H1 (cell line): ENCODE results near the gene CCDC117. TPM values are rescaled to one million over a fixed set of nuclear protein-coding genes. Genes with fewer than 3 reads are reported as not detected.

Experiments
- CTCF ChIA-PET: fragments of 300-600 bp; sonication (Branson Sonifier 250); formaldehyde crosslinking; loops from one replicate; lab custom pipeline; 2021; ENCODE audit not compliant: partially characterized antibody; lab: Charles Lee
- POLR2A ChIA-PET: fragments of 300-600 bp; sonication (Branson Sonifier 250); formaldehyde crosslinking; loops from one replicate; lab custom pipeline; 2021; ENCODE audit warnings: inconsistent platforms; ENCODE audit not compliant: partially characterized antibody; lab: Charles Lee
- DNase-seq, 2 experiments: peaks; one replicate each; pipeline versions ENCODE4 v3.0.0 to v3.0.0-alpha.2; 2010 to 2022; ENCODE audit warnings: low spot score in 2 of 2, low read depth in 1 of 2, mixed read lengths in 1 of 2
- FAIRE-seq: peaks from 2 replicates; lab custom pipeline; 2011; peaks lifted over from hg19 to GRCh38; lab: Jason Lieb, UNC
- H2AFZ ChIP-seq: 2 replicates; pipeline ENCODE4 v1.8.1; 2012; ENCODE audit warnings: low read length, inconsistent platforms
- H2AK5ac ChIP-seq: 2 replicates; pipeline ENCODE4 v1.6.1; 2013; ENCODE audit warnings: low read depth, low read length
- H2BK120ac ChIP-seq: replicated peaks from 2 replicates; pipeline ENCODE3; 2013; ENCODE audit warnings: low read depth, low read length, inconsistent platforms
- H2BK12ac ChIP-seq: 2 replicates; pipeline ENCODE4 v1.6.1; 2013; ENCODE audit warnings: low read depth, low read length
- H2BK15ac ChIP-seq: 2 replicates; pipeline ENCODE4 v1.6.1; 2013; ENCODE audit warnings: low read length
- H2BK20ac ChIP-seq: 2 replicates; pipeline ENCODE4 v1.6.1; 2013; ENCODE audit warnings: low read length
- H2BK5ac ChIP-seq: 2 replicates; pipeline ENCODE4 v1.6.1; 2013; ENCODE audit warnings: low read depth, low read length
- H3K14ac ChIP-seq: 2 replicates; pipeline ENCODE4 v1.6.1; 2013; ENCODE audit warnings: inconsistent platforms; ENCODE audit not compliant: insufficient read length
- H3K18ac ChIP-seq: 2 replicates; pipeline ENCODE4 v1.6.1; 2013; ENCODE audit warnings: low read length; ENCODE audit errors: extremely low read depth
- H3K23ac ChIP-seq: 2 replicates; pipeline ENCODE4 v1.6.1; 2013; ENCODE audit warnings: inconsistent platforms; ENCODE audit not compliant: insufficient read length
- H3K23me2 ChIP-seq: 2 replicates; pipeline ENCODE4 v1.6.1; 2013; ENCODE audit warnings: low read depth, low read length
- H3K27ac ChIP-seq: 2 replicates; pipeline ENCODE4 v1.6.1; 2011; ENCODE audit warnings: low read depth, low read length, inconsistent platforms
- H3K27me3 ChIP-seq, 4 experiments: replicated peaks in 1 of 4; 1 replicate in 1 of 4; 2 replicates in 3 of 4; pipeline versions ENCODE4 v1.6.1 to v1.8.1; 2011 to 2013; ENCODE audit warnings: low read length in 3 of 4, mild to moderate bottlenecking in 3 of 4, inconsistent platforms in 2 of 4, mixed read lengths in 2 of 4, moderate library complexity in 1 of 4; ENCODE audit not compliant: control insufficient read depth in 3 of 4, insufficient read depth in 3 of 4; ENCODE audit errors: extremely low read depth in 1 of 4
- H3K36me3 ChIP-seq, 4 experiments: 2 replicates each; pipeline versions ENCODE4 v1.6.1 to v1.8.1; 2011 to 2013; ENCODE audit warnings: mild to moderate bottlenecking in 4 of 4, low read length in 3 of 4, moderate library complexity in 2 of 4, control low read depth in 1 of 4, inconsistent platforms in 1 of 4; ENCODE audit not compliant: insufficient read depth in 4 of 4, control insufficient read depth in 2 of 4
- H3K4ac ChIP-seq: replicated peaks from 2 replicates; pipeline ENCODE3; 2013; ENCODE audit warnings: low read length, low read depth, mixed read lengths, inconsistent platforms; ENCODE audit not compliant: insufficient read length
- H3K4me1 ChIP-seq, 4 experiments: replicated peaks in 1 of 4; 1 replicate in 1 of 4; 2 replicates in 3 of 4; pipeline versions ENCODE4 v1.6.1 to v1.8.1; 2011 to 2013; ENCODE audit warnings: low read length in 3 of 4, inconsistent platforms in 2 of 4, mixed read lengths in 1 of 4; ENCODE audit not compliant: insufficient read depth in 4 of 4, control insufficient read depth in 3 of 4
- H3K4me2 ChIP-seq, 2 experiments: 2 replicates each; pipeline versions ENCODE4 v1.6.1 to v1.8.1; 2011 to 2013; ENCODE audit warnings: low read depth in 2 of 2, low read length in 2 of 2, control low read depth in 1 of 2, inconsistent platforms in 1 of 2, mild to moderate bottlenecking in 1 of 2; ENCODE audit not compliant: insufficient read depth in 1 of 2
- H3K4me3 ChIP-seq, 4 experiments: fragments of 200-600, 300-600 bp in 1 of 4; sonication (generic), shearing (Covaris generic), sonication (Bioruptor Twin) in 1 of 4; 2 replicates each; pipeline versions ENCODE4 v1.5.1 to v1.8.1; 2011 to 2016; ENCODE audit warnings: low read length in 4 of 4, low read depth in 3 of 4, control low read depth in 2 of 4, inconsistent platforms in 2 of 4, mild to moderate bottlenecking in 2 of 4, mixed read lengths in 1 of 4, moderate library complexity in 1 of 4; ENCODE audit not compliant: insufficient read depth in 2 of 4; ENCODE audit errors: extremely low read depth in 1 of 4
- H3K56ac ChIP-seq: replicated peaks from 2 replicates; pipeline ENCODE3; 2013; ENCODE audit warnings: low read depth, mild to moderate bottlenecking, mixed read lengths, low read length, inconsistent platforms; ENCODE audit not compliant: insufficient read length
- H3K79me1 ChIP-seq: 2 replicates; pipeline ENCODE4 v1.6.1; 2013; ENCODE audit warnings: low read depth, low read length, control low read depth
- H3K79me2 ChIP-seq, 2 experiments: 2 replicates each; pipeline versions ENCODE4 v1.6.1 to v1.8.1; 2012 to 2013; ENCODE audit warnings: low read length in 2 of 2, mild to moderate bottlenecking in 2 of 2, inconsistent platforms in 1 of 2; ENCODE audit not compliant: insufficient read depth in 2 of 2, control insufficient read depth in 1 of 2
- H3K9ac ChIP-seq, 4 experiments: replicated peaks in 1 of 4; 1 replicate in 1 of 4; 2 replicates in 3 of 4; pipeline versions ENCODE4 v1.6.1 to v1.8.1; 2011 to 2013; ENCODE audit warnings: low read depth in 3 of 4, low read length in 3 of 4, control low read depth in 2 of 4, mild to moderate bottlenecking in 2 of 4, moderate library complexity in 2 of 4, inconsistent platforms in 1 of 4; ENCODE audit errors: extremely low read depth in 1 of 4
- H3K9me3 ChIP-seq, 2 experiments: 2 replicates each; pipeline versions ENCODE4 v1.6.1 to v1.8.1; 2012 to 2013; ENCODE audit warnings: mild to moderate bottlenecking in 2 of 2, moderate library complexity in 2 of 2, control low read depth in 1 of 2, inconsistent platforms in 1 of 2, low read depth in 1 of 2, low read length in 1 of 2, mixed read lengths in 1 of 2; ENCODE audit not compliant: insufficient read depth in 2 of 2
- H4K20me1 ChIP-seq, 2 experiments: replicated peaks in 1 of 2; 2 replicates each; pipeline versions ENCODE3 to v1.8.1; 2011 to 2013; ENCODE audit warnings: inconsistent platforms in 2 of 2, low read length in 2 of 2, mild to moderate bottlenecking in 1 of 2; ENCODE audit not compliant: insufficient read depth in 2 of 2, control insufficient read depth in 1 of 2
- H4K5ac ChIP-seq: 2 replicates; pipeline ENCODE4 v1.6.1; 2013; ENCODE audit warnings: low read length, low read depth, mixed read lengths, inconsistent platforms; ENCODE audit not compliant: insufficient read length
- H4K8ac ChIP-seq: 2 replicates; pipeline ENCODE4 v1.8.0; 2013; ENCODE audit warnings: mild to moderate bottlenecking, moderate library complexity, low read length, inconsistent platforms; ENCODE audit not compliant: insufficient read depth; ENCODE audit errors: extremely low read depth
- H4K91ac ChIP-seq: replicated peaks from 2 replicates; pipeline ENCODE3; 2013; ENCODE audit warnings: low read length, mixed read lengths, inconsistent platforms; ENCODE audit not compliant: insufficient read length
- BCL11A ChIP-seq, 2 experiments: IDR thresholded peaks; one replicate each; pipeline ENCODE4 v1.6.1; 2011; ENCODE audit warnings: low read depth in 2 of 2, low read length in 2 of 2, mild to moderate bottlenecking in 2 of 2
- CBX5 ChIP-seq: fragments of 300-800, 300-1000 bp; sonication (generic); IDR thresholded peaks from 2 replicates; pipeline ENCODE4 v1.7.1; 2016; ENCODE audit warnings: antibody characterized with exemption, low read length, low read depth
- CHD2 ChIP-seq: IDR thresholded peaks from 2 replicates; pipeline ENCODE4 v1.6.1; 2012; ENCODE audit warnings: low read length, improper control_type of control experiment
- NRF1 ChIP-seq: IDR thresholded peaks from 2 replicates; pipeline ENCODE4 v1.6.1; 2011; ENCODE audit warnings: mild to moderate bottlenecking, low read depth, low read length, improper control_type of control experiment
- POLR2AphosphoS5 ChIP-seq: IDR thresholded peaks from 2 replicates; pipeline ENCODE4 v1.6.1; 2011; ENCODE audit warnings: low read depth, low read length
- RBBP5 ChIP-seq: IDR thresholded peaks from 2 replicates; pipeline ENCODE4 v1.7.1; 2012; ENCODE audit warnings: low read depth, mild to moderate bottlenecking, inconsistent platforms, low read length, moderate library complexity, borderline replicate concordance
- SIN3A ChIP-seq, 2 experiments: IDR thresholded peaks in 1 of 2; conservative IDR thresholded peaks in 1 of 2; 2 replicates each; pipeline ENCODE4 v1.6.1; 2011 to 2012; ENCODE audit warnings: low read length in 2 of 2, improper control_type of control experiment in 1 of 2, low read depth in 1 of 2, mild to moderate bottlenecking in 1 of 2
- WGBS, 2 experiments: shearing (Covaris generic) in 1 of 2; methylation state at CpG; one replicate each; pipeline versions ENCODE4 v1.1.6 to v1.1.7; 2013 to 2015; ENCODE audit warnings: low lambda C conversion rate in 2 of 2, mixed read lengths in 2 of 2, inconsistent platforms in 1 of 2, low coverage in 1 of 2, missing lambda C conversion rate in 1 of 2; ENCODE audit not compliant: insufficient replicate concordance in 2 of 2, insufficient coverage in 1 of 2, insufficient read length in 1 of 2; ENCODE audit errors: extremely low coverage in 1 of 2, missing lambda C conversion rate in 1 of 2; 5-methylcytosine and 5-hydroxymethylcytosine counted together
- polyA plus RNA-seq, 7 experiments: library from polyadenylated mRNA; depleted of rRNA in 3 of 7; stranded (reverse) in 5 of 7; unstranded in 2 of 7; fragments of >200 nt in 5 of 7; fragments of 200-250 nt in 2 of 7; gene quantifications; 1 replicate in 5 of 7; 2 replicates in 1 of 7; 4 replicates in 1 of 7; pipeline versions ENCODE4 v1.2.1 to v1.2.3, GENCODE V29; 2011 to 2013; ENCODE audit warnings: missing spikeins in 2 of 7, mixed read lengths in 2 of 7
- total RNA-seq: library from RNA; stranded (reverse); fragmentation: NEBNext Ultra II Directional; extraction: Animal tissue kit (Norgen Biotek cat#: 25700); gene quantifications from 2 replicates; pipeline ENCODE4 v1.2.1, GENCODE V29; 2021
- TF ChIP-seq, protein P1 (sequence below), 3 experiments: IDR thresholded peaks; 1 replicate in 2 of 3; 2 replicates in 1 of 3; pipeline versions ENCODE4 v1.5.1 to v1.6.1; 2011; ENCODE audit warnings: low read length in 3 of 3, mild to moderate bottlenecking in 3 of 3, inconsistent platforms in 2 of 3, low read depth in 1 of 3, moderate library complexity in 1 of 3; ENCODE audit not compliant: insufficient read depth in 1 of 3; ENCODE audit errors: control extremely low read depth in 1 of 3

The CCDC117 gene
- total and polyA plus RNA-seq, 2 of the 8 experiments (the other 6 are each of a cell fraction or from before 2014, with no cell fraction given), result 9.1 to 43.1 TPM

DNA sequence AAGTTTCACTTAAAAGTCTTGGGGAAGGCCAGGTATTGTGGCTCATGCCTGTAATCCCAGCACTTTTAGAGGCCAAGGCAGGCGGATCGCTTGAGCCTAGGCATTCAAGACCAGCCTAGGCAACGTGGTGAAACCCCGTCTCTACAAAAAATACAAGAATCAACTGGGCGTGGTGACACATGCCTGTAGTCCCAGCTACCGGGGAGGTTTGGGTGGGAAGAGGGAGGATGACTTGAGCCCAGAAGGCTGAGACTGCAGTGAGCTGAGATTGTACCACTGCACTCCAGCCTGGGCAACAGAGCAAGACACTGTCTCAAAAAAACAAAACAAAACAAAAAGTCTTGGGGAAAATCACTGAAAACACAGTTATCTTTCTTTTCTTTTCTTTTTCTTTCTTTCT is 43.2 kb downstream of the CCDC117 start:
- no peak overlapping the region; the same call in 1 of the 2 replicates for H4K8ac ChIP-seq
- no peaks in the 10 kb centered on the region for H3K27me3 ChIP-seq
- no peak overlapping the region for H2BK15ac ChIP-seq
- no peak overlapping the region for H3K14ac ChIP-seq
- H4K20me1 ChIP-seq, result no peaks in the 10 kb centered on the region
- H3K79me2 ChIP-seq, result no peaks in the 10 kb centered on the region
- H3K9me3 ChIP-seq, result no peaks in the 10 kb centered on the region
- no peaks in the 10 kb centered on the region; the same call in 1 of the 2 replicates for H3K79me1 ChIP-seq
- no peak overlapping the region for H4K5ac ChIP-seq
- no peak overlapping the region for H2BK5ac ChIP-seq
- H3K23ac ChIP-seq, result no peak overlapping the region
- no peak overlapping the region; a peak in 1 of 7 replicates for H3K9ac ChIP-seq
- H3K18ac ChIP-seq, result no peak overlapping the region
- FAIRE-seq, result no peak
- H3K23me2 ChIP-seq, result peaks cover 2% of the 10 kb centered on the region; the same call in 1 of the 2 replicates
- no peak overlapping the region for H3K56ac ChIP-seq
- no peak overlapping the region for H2BK20ac ChIP-seq
- no peak overlapping the region for H2BK120ac ChIP-seq
- TF ChIP-seq, protein P1, sequence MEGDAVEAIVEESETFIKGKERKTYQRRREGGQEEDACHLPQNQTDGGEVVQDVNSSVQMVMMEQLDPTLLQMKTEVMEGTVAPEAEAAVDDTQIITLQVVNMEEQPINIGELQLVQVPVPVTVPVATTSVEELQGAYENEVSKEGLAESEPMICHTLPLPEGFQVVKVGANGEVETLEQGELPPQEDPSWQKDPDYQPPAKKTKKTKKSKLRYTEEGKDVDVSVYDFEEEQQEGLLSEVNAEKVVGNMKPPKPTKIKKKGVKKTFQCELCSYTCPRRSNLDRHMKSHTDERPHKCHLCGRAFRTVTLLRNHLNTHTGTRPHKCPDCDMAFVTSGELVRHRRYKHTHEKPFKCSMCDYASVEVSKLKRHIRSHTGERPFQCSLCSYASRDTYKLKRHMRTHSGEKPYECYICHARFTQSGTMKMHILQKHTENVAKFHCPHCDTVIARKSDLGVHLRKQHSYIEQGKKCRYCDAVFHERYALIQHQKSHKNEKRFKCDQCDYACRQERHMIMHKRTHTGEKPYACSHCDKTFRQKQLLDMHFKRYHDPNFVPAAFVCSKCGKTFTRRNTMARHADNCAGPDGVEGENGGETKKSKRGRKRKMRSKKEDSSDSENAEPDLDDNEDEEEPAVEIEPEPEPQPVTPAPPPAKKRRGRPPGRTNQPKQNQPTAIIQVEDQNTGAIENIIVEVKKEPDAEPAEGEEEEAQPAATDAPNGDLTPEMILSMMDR (IDR thresholded peaks at IDR 0.05; ENCODE audit: control extremely low read depth in 1 of 3, insufficient read depth in 1 of 3, low read depth in 1 of 3, low read length in 3 of 3), result no peak
- TF ChIP-seq CBX5, result no peak
- no peak for TF ChIP-seq CHD2
- no peak for TF ChIP-seq BCL11A (IDR thresholded peaks at IDR 0.05; ENCODE audit: low read depth in 2 of 2, low read length in 2 of 2)
- TF ChIP-seq SIN3A (conservative IDR thresholded peaks at IDR 0.05 in 1 of 2, IDR thresholded peaks at IDR 0.05 in 1 of 2; ENCODE audit: low read depth in 1 of 2, low read length in 2 of 2), result no peak
- TF ChIP-seq NRF1, result no peak
- no peak for TF ChIP-seq RBBP5
- TF ChIP-seq POLR2AphosphoS5, result no peak
- no peaks in the 10 kb centered on the region for H3K36me3 ChIP-seq
- H4K91ac ChIP-seq, result no peak overlapping the region
- 89% methylated on average over 6 of the region's 6 CpGs; no CpG with 5 or more reads in 1 of the 2 experiments for WGBS, 2 experiments
- ChIA-PET POLR2A (interaction anchor here (2.1 kb wide), 1 partner anchor 17 kb away, joined by 7 read pairs; no protein-coding TSS in a partner anchor), CTCF (interaction anchor here (0.9 kb wide), 1 partner anchor 40 kb away, joined by 3 read pairs; no protein-coding TSS in a partner anchor)
- no peak for DNase-seq
- H2BK12ac ChIP-seq, result no peak overlapping the region
- H3K4me1 ChIP-seq, result no peaks in the 10 kb centered on the region; a peak in 1 of 7 replicates
- no peak overlapping the region for H3K4ac ChIP-seq
- no peak overlapping the region for H2AFZ ChIP-seq
- H3K27ac ChIP-seq, result no peak overlapping the region
- H3K4me3 ChIP-seq, result no peak overlapping the region
- no peak overlapping the region for H3K4me2 ChIP-seq
- H2AK5ac ChIP-seq, result no peak overlapping the region
